Retinal pigment epithelial cell (primary cell): Measurements from ENCODE around the gene LRP2.

Source experiments
- DNase-seq: peaks from one replicate; pipeline ENCODE4 v3.0.0-alpha.2; 2010; ENCODE audit warnings: low read depth
- H3K4me3 ChIP-seq: 2 replicates; pipeline ENCODE4 v1.5.1; 2011; ENCODE audit warnings: mild to moderate bottlenecking, low read length, control low read depth, moderate library complexity
- TF ChIP-seq, protein P1 (sequence below): conservative IDR thresholded peaks from 2 replicates; pipeline ENCODE4 v1.5.1; 2011; ENCODE audit warnings: low read depth, low read length, control low read depth, inconsistent platforms

The LRP2 gene

GRCh38 chr2:169222665-169223064, 139.7 kb downstream of the LRP2 start:
- DNase-seq, result no peak
- TF ChIP-seq, protein P1, sequence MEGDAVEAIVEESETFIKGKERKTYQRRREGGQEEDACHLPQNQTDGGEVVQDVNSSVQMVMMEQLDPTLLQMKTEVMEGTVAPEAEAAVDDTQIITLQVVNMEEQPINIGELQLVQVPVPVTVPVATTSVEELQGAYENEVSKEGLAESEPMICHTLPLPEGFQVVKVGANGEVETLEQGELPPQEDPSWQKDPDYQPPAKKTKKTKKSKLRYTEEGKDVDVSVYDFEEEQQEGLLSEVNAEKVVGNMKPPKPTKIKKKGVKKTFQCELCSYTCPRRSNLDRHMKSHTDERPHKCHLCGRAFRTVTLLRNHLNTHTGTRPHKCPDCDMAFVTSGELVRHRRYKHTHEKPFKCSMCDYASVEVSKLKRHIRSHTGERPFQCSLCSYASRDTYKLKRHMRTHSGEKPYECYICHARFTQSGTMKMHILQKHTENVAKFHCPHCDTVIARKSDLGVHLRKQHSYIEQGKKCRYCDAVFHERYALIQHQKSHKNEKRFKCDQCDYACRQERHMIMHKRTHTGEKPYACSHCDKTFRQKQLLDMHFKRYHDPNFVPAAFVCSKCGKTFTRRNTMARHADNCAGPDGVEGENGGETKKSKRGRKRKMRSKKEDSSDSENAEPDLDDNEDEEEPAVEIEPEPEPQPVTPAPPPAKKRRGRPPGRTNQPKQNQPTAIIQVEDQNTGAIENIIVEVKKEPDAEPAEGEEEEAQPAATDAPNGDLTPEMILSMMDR, result no peak
- no peak overlapping the region for H3K4me3 ChIP-seq

DNA sequence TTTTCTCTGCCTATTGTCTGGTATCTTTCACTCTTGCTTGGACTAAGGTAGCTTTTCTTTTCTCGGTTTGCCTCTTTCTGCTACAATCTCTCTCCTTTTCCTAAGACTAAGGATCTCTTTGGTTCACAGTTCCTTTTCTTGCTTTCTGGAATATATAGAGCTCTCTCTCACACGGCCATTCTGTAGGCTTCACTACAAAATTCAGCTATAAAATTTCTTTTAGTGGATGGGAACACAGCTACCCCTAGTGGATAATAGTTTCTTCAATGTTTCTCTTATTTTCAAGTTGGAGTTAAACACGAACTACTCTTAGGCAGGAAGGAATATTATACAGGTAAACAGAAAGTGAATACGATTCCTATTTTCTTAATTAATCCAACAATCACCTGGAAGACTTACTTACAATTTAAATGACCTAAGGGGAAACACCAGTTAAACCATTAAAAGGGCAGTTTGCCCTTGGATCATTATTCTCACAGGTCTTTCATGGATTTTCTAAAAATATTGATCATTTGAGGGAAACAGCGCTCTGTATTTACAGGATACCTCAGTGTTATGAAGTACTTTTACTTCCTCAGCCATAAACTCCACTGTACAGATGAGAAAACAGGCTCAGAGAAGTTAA, 140.5 kb downstream of the LRP2 start:
- TF ChIP-seq, protein P1, result peak; percentile 57
- DNase-seq, result no peak
- H3K4me3 ChIP-seq, result no peak overlapping the region

DNA sequence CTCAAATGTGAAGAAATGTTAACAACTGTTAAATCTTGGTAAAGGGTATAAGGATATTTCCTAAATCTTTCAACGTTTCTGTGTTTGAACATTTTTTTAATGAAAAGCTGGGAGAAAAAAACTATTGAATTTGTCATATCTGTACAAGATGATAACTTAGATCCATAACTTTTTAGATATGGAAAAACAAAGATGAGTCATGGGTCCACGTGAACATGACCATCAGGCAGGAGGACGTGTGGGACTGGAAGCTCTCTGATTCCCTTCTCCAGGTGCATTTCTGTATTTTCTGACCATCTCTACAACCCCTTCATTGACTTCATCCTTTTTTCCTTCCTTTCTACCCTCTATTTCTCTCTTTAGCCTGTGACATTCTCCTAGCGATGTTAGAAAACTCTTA, 151.4 kb downstream of the LRP2 start:
- TF ChIP-seq, protein P1, result no peak
- DNase-seq, result no peak
- H3K4me3 ChIP-seq, result no peak overlapping the region

- no peak overlapping the region for H3K4me3 ChIP-seq
- TF ChIP-seq, protein P1, result no peak
- DNase-seq, result no peak
Measured at GRCh38 chr2:169208026-169208425, 154.3 kb downstream of the LRP2 start.

GRCh38 chr2:169205176-169205575, 157.2 kb downstream of the LRP2 start:
- TF ChIP-seq, protein P1, result no peak

GRCh38 chr2:169203952-169204351, 158.4 kb downstream of the LRP2 start:
- DNase-seq, result no peak
- H3K4me3 ChIP-seq, result no peak overlapping the region
- TF ChIP-seq, protein P1, result no peak

More at GRCh38 chr2:169205176-169205575, 157.2 kb downstream of the LRP2 start:
- H3K4me3 ChIP-seq, result no peak overlapping the region
- no peak for DNase-seq

GRCh38 chr2:169200756-169201155, 161.6 kb downstream of the LRP2 start:
- DNase-seq, result no peak
- TF ChIP-seq, protein P1, result no peak
- no peak overlapping the region for H3K4me3 ChIP-seq
